T-helper 2 cell treated with Interferon-gamma antibody and Interleukin-4, amounts not matched to agents 100 ng/mL and 5 ng/mL, for 36 hours (primary cell): Measurements from ENCODE around the gene TAOK3. TPM values are rescaled to one million over a fixed set of nuclear protein-coding genes. Genes with fewer than 3 reads are reported as not detected.

Source experiments
- intact Hi-C: fragments of 100-400 bp; cut with micrococcal nuclease; formaldehyde crosslinking; loops from one replicate; pipeline ENCODE4 v1.15.1; 2023
- total RNA-seq: library from RNA; stranded (reverse); gene quantifications from 2 replicates; pipeline ENCODE4 v1.2.3, GENCODE V29; 2022

Gene TAOK3
- total RNA-seq, 1 donor from 2014 or later = 65.9 TPM

DNA sequence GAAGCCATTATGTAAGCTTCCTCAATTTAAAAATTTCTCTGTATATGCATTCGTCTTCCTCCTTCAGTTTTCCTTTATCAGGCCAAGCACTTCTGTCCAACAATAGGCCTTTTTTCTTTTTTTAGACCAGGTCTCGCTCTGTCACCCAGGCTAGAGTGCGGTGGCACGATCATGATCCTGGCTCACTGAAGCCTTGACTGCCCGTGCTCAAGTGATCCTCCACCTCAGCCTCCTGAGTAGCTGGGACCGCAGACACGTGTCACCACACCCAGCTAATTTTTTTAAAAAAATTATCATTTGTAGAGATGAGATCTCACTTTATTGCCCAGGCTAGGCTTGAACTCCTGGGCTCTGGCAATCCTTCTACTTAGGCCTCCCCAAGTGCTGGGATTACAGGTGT is 25.8 kb downstream of the TAOK3 start:
- intact Hi-C loops = no loop called here

DNA sequence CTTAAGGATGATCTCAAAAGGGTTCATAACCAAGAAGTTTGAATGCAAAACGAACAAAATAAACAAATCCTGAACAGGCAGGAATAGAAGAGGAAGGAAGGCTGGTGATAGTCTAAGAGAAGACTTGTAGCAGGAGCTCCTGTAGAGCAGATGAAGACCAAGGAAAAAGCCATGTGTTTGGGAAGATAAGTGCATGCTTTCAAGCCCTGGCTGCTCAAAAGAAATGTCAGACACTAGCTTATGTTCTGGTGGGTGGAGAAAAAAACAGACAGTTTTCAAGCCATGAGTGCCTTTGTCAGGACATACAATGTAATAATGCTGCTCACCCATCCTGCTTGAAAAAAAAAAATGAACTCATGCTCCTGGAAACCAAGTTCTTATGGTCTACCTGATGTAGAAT is 27.4 kb downstream of the TAOK3 start:
- intact Hi-C loops = no loop called here

DNA sequence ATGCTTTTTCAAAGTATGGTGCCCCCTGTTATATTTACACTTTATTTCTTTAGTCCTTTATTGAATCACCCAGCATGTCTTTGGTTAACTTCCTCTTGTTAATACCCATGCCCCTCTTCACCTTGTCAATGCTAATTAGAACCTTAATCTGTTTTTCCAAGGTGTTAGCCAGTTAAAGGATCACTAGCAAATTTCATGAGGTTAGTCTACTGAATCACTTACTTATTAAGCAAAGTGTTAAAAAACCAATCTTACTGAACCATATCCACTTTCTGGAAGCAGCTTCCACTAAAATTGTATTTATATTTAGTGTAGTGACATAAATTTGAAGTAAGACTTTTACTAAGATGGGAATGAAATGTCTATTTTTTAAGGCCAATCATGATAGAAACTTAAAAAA is 27.9 kb downstream of the TAOK3 start:
- intact Hi-C loops = no loop called here

DNA sequence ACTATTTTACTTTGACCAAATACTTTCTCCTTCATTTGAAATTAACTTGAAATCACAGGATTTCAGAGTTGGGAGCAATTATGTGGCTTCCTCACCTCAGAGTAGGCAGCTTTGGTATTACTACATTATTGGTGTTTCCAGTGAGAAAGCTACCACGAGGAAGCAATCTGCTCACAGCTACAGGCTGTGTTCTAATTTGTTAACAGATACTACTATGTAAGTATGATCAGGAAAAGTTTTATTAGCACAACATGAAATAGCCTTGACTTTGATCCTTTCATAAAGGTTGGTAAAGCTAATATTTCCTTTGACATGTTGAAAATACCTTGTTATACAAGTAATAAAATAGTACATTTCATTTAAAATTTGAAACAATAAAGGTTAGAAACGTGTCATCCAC is 30.6 kb downstream of the TAOK3 start:
- intact Hi-C loops = no loop called here

DNA sequence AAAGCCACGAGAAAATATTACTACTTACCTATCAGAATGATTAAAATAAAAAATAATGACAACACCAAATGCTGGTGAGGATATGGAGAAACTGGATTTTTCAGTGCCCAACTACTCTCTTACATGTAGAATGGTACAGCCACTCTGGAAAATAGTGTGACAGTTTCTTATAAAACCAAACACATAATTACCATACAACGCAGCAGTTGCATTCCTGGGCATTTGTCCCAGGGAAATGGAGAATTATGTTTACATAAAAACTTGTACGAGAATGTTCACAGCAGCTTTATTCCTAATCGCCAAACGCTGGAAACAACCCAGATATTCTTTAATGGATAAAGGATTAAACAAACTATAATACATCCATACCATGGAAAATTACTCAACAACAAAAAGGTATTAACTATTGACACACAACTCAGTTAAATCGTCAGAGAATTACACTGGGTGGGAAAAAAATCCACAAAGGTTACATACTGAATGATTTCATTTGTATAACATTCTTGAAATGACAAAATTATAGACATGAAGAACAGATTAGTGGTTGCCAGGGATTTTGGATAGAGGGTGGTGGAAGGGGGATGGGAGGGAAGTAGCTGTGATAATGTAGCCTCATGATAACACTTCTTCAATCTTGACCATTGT is 35.4 kb downstream of the TAOK3 start:
- intact Hi-C loops = no loop called here

DNA sequence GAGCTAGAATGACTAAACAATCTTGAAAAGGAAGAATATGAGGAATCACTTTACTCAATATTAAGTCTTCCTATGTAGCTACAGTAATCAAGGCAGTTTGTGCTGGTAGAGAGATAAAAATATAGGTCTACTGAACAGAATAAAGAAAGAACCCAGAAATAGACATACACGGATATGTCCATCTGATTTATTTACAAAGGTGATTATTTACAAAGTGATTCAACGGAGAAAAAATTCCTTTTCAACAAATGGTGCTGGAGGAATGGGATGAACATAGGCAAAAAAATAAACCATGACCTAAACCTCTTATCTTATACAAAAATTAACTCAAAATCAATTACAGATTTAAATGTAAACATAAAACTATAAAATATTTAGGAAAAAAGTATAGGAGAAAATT is 36.6 kb downstream of the TAOK3 start:
- intact Hi-C loops = no loop called here

DNA sequence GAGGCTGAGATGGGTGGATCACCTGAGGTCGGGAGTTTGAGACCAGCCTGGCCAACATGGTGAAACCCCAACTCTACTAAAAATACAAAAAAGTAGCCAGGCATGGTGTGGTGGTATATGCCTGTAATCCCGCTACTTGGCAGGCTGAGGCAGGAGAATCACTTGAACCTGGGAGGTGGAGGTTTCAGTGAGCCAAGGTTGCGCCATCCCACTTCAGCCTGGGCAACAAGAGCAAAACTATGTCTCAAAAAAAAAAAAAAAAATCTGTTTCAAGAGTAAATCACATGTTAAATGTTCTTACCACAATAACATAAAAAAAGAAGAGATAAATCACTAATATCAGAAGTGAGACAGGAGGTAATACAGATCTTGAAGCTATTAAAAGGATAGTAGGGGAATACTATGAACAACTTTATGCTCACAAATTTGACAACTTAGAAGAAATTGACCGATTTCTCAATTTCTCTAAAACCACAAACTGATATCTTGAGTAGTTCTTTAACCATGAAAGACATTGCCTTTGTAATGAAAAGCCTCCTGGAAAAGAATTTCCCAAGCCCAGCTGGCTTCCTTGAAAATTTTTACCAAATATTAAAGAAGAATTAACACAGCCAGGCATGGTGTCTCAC is 37.7 kb downstream of the TAOK3 start:
- intact Hi-C loops = no loop called here

DNA sequence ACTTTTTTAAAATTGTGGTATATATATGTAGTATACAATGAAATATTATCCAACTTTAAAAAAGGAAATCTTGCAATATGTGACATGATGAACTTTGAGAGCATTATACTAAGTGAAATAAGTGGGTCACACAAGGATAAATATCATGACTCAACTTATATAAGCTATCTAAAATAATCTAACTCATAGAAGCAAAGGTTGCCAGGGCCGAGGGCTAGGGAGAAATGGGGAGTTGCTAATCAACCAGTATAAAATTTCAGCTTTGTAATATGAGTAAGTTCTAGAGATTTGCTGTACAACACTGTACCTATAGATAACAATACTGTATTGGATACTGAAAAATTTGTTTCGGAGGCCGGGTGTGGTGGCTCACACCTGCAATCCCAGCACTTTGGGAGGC is 38.5 kb downstream of the TAOK3 start:
- intact Hi-C loops = no loop called here

DNA sequence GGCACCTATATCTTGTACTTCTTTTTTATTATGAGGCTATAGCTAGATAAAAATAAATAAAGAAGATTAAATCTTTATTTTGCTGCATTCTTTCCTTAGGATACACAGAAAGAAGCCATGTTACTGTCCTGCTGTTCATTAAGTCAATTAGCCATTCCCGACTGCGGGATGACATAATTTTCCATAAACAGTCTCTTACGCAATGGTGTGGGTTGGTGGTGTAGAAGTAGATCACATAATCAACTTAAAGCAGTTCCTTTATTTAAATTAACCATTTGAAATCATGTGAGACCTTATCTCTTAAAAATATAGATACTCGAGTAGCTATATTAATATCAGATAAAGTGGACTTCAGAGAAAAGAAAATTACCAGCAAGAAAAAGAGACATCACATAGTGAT is 40.2 kb downstream of the TAOK3 start:
- intact Hi-C loops = no loop called here

DNA sequence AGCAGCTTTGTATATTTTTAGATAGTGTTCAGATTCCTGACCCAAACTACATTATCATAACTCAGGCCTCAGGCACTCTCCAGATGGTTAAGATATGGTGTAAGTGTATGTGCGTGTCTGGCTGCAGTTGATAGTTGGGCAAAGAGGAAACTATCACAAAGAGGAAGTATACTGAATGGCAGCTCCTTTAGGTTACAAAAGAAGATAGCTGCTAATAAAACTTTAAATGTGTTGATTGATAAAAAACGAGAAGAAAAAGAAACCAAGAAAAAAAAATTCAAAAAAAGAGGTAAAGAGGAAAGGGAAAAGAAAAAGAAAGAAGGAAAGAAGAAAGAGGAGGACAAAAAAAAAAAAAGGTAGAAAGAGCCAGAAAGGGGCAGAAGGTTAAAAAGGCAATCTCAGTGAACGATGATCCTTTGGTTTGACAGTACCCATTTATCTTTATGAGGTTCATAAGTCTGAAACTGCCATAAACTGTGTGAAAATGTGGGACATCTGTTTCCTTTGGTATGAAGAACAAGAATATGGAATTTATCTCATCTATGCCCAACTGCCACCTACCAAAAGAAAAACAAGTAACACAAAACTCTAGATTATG is 42.2 kb downstream of the TAOK3 start:
- intact Hi-C loops = no loop called here

DNA sequence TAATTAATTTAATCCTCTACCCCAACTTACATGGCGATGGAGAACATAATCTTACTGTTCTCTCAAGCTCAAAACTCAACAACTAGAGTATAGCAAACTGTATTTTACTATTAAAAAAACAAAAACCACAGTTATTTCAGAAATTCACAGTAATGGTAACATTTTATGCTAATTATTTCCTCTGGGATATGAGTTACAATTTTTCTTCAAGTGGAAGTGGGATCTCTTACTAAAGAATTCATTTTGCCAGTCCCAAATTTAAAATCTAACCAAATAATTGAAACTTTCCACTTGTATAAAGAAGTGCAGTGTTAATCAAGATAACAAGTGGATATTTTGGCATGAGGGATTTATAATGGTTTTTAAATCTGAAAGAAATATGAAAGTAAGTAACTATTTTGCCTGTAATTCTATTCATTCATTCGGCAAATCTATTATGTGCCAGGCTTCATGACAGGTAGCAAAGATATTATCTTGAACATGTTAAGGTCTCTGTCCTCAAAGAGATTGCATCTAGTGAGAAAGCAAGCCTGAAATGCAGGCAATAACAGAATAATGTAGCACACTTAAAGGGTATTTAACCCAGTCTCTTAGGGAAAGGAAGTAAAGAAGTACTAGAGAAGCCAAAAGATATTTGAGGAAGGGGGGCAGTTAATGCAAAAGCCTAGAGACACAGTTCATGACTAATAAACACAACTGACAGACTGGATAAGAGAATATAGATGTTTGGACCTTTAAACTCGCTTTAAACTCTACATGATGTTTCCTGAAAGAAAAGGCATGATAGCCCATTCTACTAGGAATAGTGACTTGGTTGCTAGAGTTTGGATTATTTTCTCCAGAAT is 44.0 kb downstream of the TAOK3 start:
- intact Hi-C loops = no loop called here

DNA sequence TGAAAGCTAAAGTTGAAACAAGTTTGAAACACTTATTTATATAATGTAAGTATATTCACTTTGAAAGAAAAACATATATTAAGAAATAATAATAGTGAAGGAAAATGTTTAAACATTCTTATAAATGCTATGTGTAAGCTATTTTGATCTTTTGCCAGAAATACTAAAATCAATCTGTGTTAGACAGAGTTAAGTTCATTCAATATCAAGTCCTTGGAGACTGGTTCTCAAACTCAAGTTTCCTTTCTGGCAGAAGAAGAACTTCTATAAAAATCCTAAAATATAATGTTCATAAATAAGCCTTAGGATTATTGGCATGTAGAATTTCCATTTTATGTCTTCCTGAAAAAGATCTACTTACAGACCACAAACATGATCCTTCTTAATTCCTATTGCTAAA is 45.3 kb downstream of the TAOK3 start:
- intact Hi-C loops = no loop called here

DNA sequence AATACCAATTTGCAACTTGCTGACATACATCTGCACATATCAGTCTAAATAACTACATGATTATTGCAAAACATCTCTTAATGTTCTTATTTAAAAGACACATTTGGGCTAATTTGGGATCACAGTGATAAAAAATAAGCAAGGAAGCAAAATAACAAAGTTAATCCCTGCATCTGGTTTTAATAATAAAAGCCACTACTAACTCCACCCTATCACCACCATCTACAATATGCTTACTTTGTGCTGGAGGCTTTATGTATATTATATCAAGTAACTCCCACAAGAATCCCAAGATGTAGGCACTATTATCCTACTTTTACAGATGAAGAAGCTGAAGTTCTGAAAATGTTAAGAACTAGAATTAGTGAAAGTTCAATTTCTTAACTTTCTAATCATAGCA is 45.7 kb downstream of the TAOK3 start:
- intact Hi-C loops = no loop called here

DNA sequence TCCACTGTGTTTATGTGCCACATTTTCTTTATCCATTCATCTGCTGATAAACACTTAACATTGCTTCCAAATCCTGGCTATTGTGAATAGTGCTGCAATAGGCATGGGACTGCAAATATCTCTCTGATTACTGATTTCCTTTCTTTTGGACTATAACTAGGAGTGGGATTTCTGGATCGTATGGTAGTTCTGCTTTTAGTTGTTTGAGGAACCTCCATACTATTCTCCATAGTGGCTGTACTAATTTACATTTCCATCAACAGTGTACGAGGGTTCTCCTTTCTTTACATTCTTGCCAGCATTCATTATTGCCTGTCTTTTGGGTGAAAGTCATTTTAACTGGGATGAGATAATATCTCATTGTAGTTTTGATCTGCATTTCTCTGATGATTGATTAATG is 47.6 kb downstream of the TAOK3 start:
- intact Hi-C loops = no loop called here

DNA sequence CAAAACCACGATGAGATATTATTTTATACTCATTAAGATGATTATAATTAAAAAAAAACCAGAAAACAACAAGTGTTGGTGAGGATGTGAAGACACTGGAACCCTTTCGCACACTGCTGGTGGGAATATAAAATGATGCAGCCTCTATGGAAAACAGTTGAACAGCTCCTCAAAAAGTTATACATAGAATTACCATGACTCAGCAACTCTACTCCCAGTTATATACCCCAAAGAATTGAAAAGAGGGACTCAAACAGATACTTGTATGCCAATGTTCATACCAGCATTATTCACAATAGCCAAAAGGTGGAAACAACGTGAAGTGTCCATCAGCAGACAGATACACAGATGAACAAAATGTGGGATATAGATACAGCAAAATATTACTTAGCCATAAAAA is 53.1 kb downstream of the TAOK3 start:
- intact Hi-C loops = no loop called here

DNA sequence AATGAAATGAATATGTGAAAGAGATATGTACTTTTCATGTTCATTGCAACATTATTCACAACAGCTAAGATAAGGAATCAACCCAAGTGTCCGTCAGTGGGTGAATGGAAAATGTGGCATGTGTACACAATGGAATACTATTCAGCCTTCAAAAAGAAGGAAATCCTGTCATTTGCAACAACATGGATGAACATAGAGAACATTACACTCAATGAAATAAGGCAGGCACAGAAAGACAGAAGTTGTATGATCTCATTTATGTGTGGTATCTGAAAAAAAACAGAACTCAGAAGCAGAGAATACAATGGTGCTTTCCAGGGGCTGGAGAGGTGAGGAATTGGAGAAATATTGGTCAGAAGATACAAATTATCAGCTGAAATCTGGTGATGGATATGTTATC is 54.0 kb downstream of the TAOK3 start:
- intact Hi-C loops = no loop called here

DNA sequence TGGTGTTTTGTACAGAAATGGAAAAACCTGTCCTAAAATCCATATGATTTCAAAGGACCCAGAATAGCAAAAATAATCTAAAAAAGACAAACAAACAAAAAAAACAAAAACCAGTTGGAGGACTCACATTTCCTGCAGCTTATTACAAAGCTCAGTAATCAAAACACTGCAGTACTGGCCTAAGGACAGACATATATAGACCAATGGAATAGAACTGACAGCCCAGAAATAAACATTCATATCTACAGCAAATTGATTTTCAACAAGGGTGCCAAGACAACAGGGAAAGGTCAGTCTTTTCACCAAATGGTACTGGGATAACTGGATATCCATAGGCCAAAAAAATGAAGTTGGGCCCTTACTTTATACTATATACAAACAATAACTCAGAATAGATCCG is 55.0 kb downstream of the TAOK3 start:
- intact Hi-C loops = no loop called here

DNA sequence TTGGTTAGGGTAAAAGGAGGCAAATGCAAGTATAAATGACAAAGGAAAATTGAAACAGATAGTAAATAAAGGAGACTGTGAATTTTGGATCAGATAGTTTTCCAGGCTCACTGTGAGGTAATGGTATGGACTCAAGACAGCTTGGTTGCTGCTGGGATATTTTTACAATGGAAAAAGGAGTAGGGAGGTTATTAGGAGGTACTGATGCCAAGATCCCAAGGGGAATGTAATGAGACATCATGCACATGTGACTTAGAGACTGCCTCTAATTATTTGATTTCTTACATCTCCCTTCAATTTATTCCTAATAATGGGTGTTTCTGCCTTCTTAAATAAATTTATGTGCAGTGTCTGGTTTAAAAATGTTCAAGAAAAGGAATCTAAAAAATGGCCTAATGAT is 56.9 kb downstream of the TAOK3 start:
- intact Hi-C loops = no loop called here

DNA sequence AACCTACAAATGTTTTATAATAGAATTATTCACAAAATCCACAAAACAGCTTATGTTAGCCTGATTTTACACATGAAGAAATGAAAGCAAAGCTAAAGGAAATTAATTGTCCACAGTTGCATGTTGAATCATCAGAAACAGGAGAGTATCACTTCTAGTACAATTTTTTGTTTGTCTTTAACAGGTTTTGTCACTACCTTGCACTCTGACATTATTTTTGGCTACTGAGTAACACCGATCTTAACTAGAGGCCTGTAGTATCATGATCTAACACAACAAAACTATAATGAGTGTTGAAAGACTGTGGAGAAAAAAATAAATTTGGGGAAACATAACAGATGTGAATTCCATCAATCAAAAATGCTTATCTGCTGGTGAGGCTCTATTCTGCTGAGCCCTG is 60.1 kb downstream of the TAOK3 start:
- intact Hi-C loops = no loop called here

DNA sequence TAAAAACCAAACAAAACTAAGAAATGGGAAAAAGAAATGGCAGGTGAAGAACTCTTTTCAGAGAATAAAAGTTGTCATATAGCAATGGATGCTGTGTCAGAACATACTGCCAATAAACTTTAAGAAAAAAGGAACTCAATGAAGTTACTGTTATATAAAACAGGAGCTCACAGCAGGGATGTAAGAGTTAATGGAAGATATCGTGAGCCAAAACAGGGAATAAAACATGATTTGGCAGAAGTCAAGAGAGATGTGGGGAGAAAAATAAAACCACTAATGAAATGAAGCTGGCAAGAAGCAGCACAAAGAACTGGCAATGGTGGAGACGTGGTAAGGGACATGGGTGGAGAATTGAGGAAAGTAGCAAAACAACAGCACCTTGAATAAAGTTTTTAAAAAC is 61.0 kb downstream of the TAOK3 start:
- intact Hi-C loops = no loop called here

DNA sequence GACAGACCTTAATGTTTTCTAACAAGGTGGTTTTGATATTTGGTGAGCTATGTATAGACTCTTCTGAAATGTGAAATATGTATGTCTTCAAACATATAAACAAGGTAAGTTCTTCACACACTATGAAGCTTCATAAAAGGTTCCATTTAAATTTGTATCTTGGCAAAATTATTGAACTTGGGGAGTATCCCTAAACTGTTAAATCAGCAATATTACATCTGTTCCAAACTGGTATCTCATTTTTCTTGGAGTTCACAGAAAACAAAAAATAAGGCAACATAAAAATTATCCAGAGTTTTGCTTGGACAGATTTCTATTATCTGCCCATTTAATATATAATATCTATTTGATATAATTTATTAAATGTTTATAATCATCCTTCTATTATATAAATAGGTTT is 62.4 kb downstream of the TAOK3 start:
- intact Hi-C loops = no loop called here

DNA sequence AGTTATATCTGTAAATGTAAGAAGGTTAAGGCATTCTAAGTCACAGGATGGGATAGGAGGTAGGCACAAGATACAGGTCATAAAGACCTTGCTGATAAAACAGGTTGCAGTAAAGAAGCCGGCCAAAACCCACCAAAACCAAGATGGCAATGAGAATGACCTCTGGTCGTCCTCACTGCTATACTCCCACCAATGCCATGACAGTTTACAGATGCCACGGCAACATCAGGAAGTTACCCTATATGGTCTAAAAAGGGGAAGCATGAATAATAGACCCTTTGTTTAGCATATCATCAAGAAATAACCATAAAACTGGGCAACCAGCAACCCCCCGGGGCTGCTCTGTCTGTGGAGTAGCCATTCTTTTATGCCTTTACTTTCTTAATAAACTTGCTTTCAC is 64.7 kb downstream of the TAOK3 start:
- intact Hi-C loops = loop anchor here (5.0 kb wide), 1 partner anchor 49 kb away; no protein-coding TSS in a partner anchor
